Osteoblast (primary cell): ENCODE measurements around the gene CSE1L. TPM values are rescaled to one million over a fixed set of nuclear protein-coding genes. Genes with fewer than 3 reads are reported as not detected.

Experiments used
- DNase-seq: peaks from one replicate; pipeline ENCODE4 v3.0.0; 2011; ENCODE audit warnings: low spot score, mixed read lengths; ENCODE audit not compliant: insufficient read length; ENCODE audit errors: missing footprints
- H2AFZ ChIP-seq: 2 replicates; pipeline ENCODE4 v1.6.0; 2011; ENCODE audit warnings: mild to moderate bottlenecking, low read length
- H3K27ac ChIP-seq: 2 replicates; pipeline ENCODE4 v1.5.1; 2011; ENCODE audit warnings: mild to moderate bottlenecking, low read depth, low read length, moderate library complexity
- H3K27me3 ChIP-seq: 2 replicates; pipeline ENCODE4 v1.6.0; 2012; ENCODE audit warnings: mild to moderate bottlenecking, control low read depth, inconsistent platforms, low read length, moderate library complexity; ENCODE audit not compliant: insufficient read depth
- H3K36me3 ChIP-seq: 2 replicates; pipeline ENCODE4 v1.5.1; 2011; ENCODE audit warnings: mild to moderate bottlenecking, low read length, control low read depth, moderate library complexity; ENCODE audit not compliant: insufficient read depth
- H3K4me1 ChIP-seq: 2 replicates; pipeline ENCODE4 v1.5.1; 2011; ENCODE audit warnings: mild to moderate bottlenecking, low read length, control low read depth, moderate library complexity; ENCODE audit not compliant: insufficient read depth
- H3K4me2 ChIP-seq: 2 replicates; pipeline ENCODE4 v1.6.0; 2011; ENCODE audit warnings: mild to moderate bottlenecking, low read length; ENCODE audit not compliant: insufficient read depth
- H3K4me3 ChIP-seq: fragments of 200-600 bp; sonication (generic); 3 replicates; pipeline ENCODE4 v1.5.1; 2012; ENCODE audit warnings: mild to moderate bottlenecking, low read length, inconsistent platforms; ENCODE audit not compliant: insufficient read depth
- H3K79me2 ChIP-seq: 2 replicates; pipeline ENCODE4 v1.6.0; 2012; ENCODE audit warnings: mild to moderate bottlenecking, low read length, control low read depth, inconsistent platforms; ENCODE audit not compliant: insufficient read depth
- H3K9me3 ChIP-seq: 2 replicates; pipeline ENCODE4 v1.5.1; 2011; ENCODE audit warnings: low read depth, low read length, control low read depth
- H4K20me1 ChIP-seq: 2 replicates; pipeline ENCODE4 v1.6.0; 2012; ENCODE audit warnings: mild to moderate bottlenecking, low read length, control low read depth; ENCODE audit not compliant: insufficient read depth
- CTCF ChIP-seq: IDR thresholded peaks from 2 replicates; pipeline ENCODE4 v1.5.1; 2011; ENCODE audit warnings: mild to moderate bottlenecking, low read depth, low read length, moderate library complexity; ENCODE audit errors: extremely low read depth
- total RNA-seq: library from RNA; depleted of rRNA; stranded (reverse); fragments of >200 nt; gene quantifications from 2 replicates; pipeline ENCODE4 v1.2.3, GENCODE V29; 2012

The CSE1L gene
- total RNA-seq, 1 donor, result 48.9 TPM

GRCh38 chr20:49034070-49034732, 11.9 kb upstream of the CSE1L start:
- Histone ChIP-seq H3K9me3 (no peaks in the 10 kb centered on the region), H3K4me2 (no peak overlapping the region), H2AFZ (no peak overlapping the region), H3K4me3 (no peak overlapping the region), H3K36me3 (peaks cover 36% of the 10 kb centered on the region), H3K4me1 (peaks cover 4% of the 10 kb centered on the region), H3K27ac (no peak overlapping the region), H3K79me2 (no peaks in the 10 kb centered on the region), H3K27me3 (no peaks in the 10 kb centered on the region), H4K20me1 (no peaks in the 10 kb centered on the region)
- DNase-seq, result no peak
- no peak for TF ChIP-seq CTCF

- H3K9me3 ChIP-seq, result no peaks in the 10 kb centered on the region
- H3K36me3 ChIP-seq, result peaks cover 21% of the 10 kb centered on the region
- H4K20me1 ChIP-seq, result no peaks in the 10 kb centered on the region
- H3K4me1 ChIP-seq, result peaks cover 4% of the 10 kb centered on the region
- H3K27ac ChIP-seq, result no peak overlapping the region
- DNase-seq, result no peak
- H3K79me2 ChIP-seq, result no peaks in the 10 kb centered on the region
- no peak overlapping the region for H2AFZ ChIP-seq
- H3K27me3 ChIP-seq, result no peaks in the 10 kb centered on the region
- no peak overlapping the region for H3K4me2 ChIP-seq
- TF ChIP-seq CTCF, result no peak
- H3K4me3 ChIP-seq, result no peak overlapping the region
Observed at GRCh38 chr20:49037962-49038387, 8.1 kb upstream of the CSE1L start.

- Histone ChIP-seq H2AFZ (no peak overlapping the region), H4K20me1 (no peaks in the 10 kb centered on the region), H3K4me1 (peaks cover 4% of the 10 kb centered on the region), H3K9me3 (no peaks in the 10 kb centered on the region), H3K36me3 (peaks cover 7% of the 10 kb centered on the region), H3K27me3 (no peaks in the 10 kb centered on the region), H3K79me2 (no peaks in the 10 kb centered on the region), H3K4me2 (no peak overlapping the region), H3K4me3 (no peak overlapping the region), H3K27ac (no peak overlapping the region)
- DNase-seq, result no peak
- TF ChIP-seq CTCF, result no peak
Observed at GRCh38 chr20:49039854-49040253, 6.3 kb upstream of the CSE1L start.

GRCh38 chr20:49043000-49043399, 3.1 kb upstream of the CSE1L start:
- Histone ChIP-seq H3K79me2 (peaks cover 14% of the 10 kb centered on the region), H3K4me2 (no peak overlapping the region), H3K9me3 (no peaks in the 10 kb centered on the region), H3K4me1 (peaks cover 15% of the 10 kb centered on the region), H3K27me3 (no peaks in the 10 kb centered on the region), H3K36me3 (no peaks in the 10 kb centered on the region), H3K4me3 (no peak overlapping the region), H4K20me1 (peaks cover 4% of the 10 kb centered on the region), H2AFZ (no peak overlapping the region), H3K27ac (no peak overlapping the region)
- DNase-seq, result no peak
- TF ChIP-seq CTCF, result no peak
